Measurements from ENCODE around the gene PTN.
"Not testable (repeated sequence)": the region's sequence is repeated elsewhere in the genome, so short reads cannot be mapped to it uniquely, and the experiment has no call there.

DNA sequence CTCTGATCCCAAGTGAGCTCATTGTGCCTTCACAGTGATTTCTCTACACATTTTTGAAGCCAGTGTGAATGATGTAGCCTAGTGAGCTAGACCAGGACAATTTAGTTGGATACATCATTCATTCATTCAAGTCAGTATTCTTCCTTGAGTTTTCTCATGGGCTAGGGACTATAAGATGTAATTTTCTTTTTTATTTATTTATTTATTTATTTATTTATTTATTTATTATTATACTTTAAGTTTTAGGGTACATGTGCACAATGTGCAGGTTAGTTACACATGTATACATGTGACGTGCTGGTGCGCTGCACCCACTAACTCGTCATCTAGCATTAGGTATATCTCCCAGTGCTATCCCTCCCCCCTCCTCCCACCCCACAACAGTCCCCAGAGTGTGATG is 104.3 kb downstream of the PTN start:
- not testable (repeated sequence) for TF ChIP-seq CTCF (IDR thresholded peaks at IDR 0.05; ENCODE audit: low read length); EZH2 (IDR thresholded peaks at IDR 0.05; ENCODE audit: borderline replicate concordance, low read length)
